Measurements from ENCODE around the gene PLSCR3.

DNA sequence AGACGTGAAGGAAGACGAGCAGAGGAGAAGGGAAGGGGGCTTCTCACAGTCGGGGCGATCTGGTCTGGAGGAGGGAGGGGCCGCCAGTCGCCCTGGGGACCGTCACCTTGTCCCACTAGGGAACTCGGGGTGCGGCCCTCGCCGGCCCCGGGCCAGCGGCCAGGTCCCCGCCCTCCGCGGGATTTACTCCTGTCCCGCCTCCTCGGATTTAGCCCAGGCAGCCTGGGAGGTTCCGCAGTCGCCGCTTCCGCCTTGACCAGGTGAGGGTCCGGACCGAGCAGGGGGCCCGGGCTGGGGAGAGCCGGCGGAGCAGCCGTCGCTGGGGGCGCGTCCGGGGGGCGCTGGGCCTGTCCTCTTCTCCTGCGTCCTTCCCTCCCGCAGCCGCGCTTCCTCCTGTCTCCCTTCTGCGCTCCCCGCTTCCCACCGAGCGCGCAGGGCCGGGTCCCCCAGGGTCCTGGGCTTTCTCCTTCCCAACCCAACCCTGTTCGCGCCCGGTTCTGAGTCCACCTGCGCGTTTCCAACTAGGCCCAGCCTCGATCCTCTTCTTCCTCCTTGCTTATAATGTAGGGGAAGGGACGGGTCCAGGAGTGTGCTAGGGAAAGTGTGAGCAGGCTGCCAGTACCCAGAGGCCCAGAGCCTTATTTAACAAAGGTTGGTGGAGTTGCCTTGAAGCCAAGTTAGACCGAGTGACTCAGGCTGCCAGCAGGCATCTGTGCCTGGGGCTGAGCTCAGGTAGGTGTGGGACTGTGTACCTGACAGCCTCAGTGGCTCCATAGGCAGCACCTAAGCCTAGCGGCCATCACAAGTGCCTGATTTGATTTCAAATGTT lies 13.3 kb downstream of the PLSCR3 start, which contains the start of gene TNK1:
- TF ChIP-seq EZH2phosphoT487 (IDR thresholded peaks at IDR 0.05; ENCODE audit: low read depth) (no peak), CTCF (IDR thresholded peaks at IDR 0.05; ENCODE audit: low read depth, low read length) (no peak)
